Loucy (cell line): ENCODE data around the gene MBD5.

Source experiments
- EZH2phosphoT487 ChIP-seq: fragments of 200-600 bp; IDR thresholded peaks from 2 replicates; pipeline ENCODE4 v1.6.1; 2018; ENCODE audit warnings: antibody characterized with exemption, mild to moderate bottlenecking, moderate library complexity, borderline replicate concordance
- TF ChIP-seq, protein P1 (sequence below): fragments of 200-600 bp; sonication (generic); conservative IDR thresholded peaks from 2 replicates; pipeline ENCODE4 v1.5.1; 2014; ENCODE audit warnings: mild to moderate bottlenecking, antibody characterized with exemption, low read length

DNA sequence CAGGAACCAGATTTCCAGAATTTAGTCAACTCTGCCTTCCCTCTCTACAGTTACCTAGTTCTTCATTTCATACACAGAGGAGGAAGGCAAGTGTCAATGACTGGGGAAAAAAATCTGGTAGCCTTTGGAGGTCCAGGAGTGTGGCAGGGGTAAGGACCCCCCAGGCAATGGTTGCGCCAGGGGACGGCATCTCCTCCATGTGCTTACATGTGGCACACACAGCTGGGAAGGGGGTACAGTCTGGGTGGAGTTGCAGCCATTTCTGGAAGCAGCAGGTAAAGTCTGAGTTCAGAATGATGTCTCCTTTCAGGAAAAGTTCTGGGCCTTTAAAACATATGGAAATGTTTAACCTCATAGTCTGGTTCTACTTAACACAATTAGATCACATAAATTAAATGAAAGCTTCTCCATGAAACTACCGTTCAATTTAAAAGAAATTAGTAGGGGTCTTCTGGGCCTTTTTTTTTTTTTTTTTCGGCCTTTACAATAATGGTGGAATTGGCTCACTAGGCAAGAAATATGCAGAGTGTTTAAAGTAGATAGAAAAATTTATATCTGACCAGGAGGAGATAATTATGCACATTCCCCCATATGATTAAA is 470.0 kb downstream of the MBD5 start:
- TF ChIP-seq, protein P1, sequence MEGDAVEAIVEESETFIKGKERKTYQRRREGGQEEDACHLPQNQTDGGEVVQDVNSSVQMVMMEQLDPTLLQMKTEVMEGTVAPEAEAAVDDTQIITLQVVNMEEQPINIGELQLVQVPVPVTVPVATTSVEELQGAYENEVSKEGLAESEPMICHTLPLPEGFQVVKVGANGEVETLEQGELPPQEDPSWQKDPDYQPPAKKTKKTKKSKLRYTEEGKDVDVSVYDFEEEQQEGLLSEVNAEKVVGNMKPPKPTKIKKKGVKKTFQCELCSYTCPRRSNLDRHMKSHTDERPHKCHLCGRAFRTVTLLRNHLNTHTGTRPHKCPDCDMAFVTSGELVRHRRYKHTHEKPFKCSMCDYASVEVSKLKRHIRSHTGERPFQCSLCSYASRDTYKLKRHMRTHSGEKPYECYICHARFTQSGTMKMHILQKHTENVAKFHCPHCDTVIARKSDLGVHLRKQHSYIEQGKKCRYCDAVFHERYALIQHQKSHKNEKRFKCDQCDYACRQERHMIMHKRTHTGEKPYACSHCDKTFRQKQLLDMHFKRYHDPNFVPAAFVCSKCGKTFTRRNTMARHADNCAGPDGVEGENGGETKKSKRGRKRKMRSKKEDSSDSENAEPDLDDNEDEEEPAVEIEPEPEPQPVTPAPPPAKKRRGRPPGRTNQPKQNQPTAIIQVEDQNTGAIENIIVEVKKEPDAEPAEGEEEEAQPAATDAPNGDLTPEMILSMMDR, result no peak
- no peak for TF ChIP-seq EZH2phosphoT487
